IMR-90 (cell line): Measurements from ENCODE around the gene ADGRD1.

Experiments used
- CEBPB ChIP-seq: IDR thresholded peaks from 2 replicates; pipeline ENCODE4 v1.6.1; 2012; ENCODE audit warnings: low read depth, low read length, improper control_type of control experiment
- CHD1 ChIP-seq: IDR thresholded peaks from 2 replicates; pipeline ENCODE4 v1.6.1; 2012; ENCODE audit warnings: low read depth, low read length, improper control_type of control experiment
- MAZ ChIP-seq: IDR thresholded peaks from 2 replicates; pipeline ENCODE4 v1.6.1; 2012; ENCODE audit warnings: low read depth, mild to moderate bottlenecking, low read length, improper control_type of control experiment, moderate library complexity, borderline replicate concordance
- MXI1 ChIP-seq: IDR thresholded peaks from 2 replicates; pipeline ENCODE4 v1.6.1; 2012; ENCODE audit warnings: low read depth, mild to moderate bottlenecking, low read length, moderate library complexity, borderline replicate concordance
- POLR2A ChIP-seq: IDR thresholded peaks from 2 replicates; pipeline ENCODE4 v1.6.1; 2012; ENCODE audit warnings: mild to moderate bottlenecking, low read depth, low read length
- RFX5 ChIP-seq: IDR thresholded peaks from 2 replicates; pipeline ENCODE4 v1.8.0; 2012; ENCODE audit warnings: low read depth, mild to moderate bottlenecking, low read length, moderate library complexity
- TF ChIP-seq, protein P1 (sequence below): conservative IDR thresholded peaks from 2 replicates; pipeline ENCODE4 v1.5.1; 2012; ENCODE audit warnings: mild to moderate bottlenecking, low read depth, low read length, improper control_type of control experiment

GRCh38 chr12:131010396-131011131, 56.9 kb downstream of the ADGRD1 start:
- TF ChIP-seq, protein P1, sequence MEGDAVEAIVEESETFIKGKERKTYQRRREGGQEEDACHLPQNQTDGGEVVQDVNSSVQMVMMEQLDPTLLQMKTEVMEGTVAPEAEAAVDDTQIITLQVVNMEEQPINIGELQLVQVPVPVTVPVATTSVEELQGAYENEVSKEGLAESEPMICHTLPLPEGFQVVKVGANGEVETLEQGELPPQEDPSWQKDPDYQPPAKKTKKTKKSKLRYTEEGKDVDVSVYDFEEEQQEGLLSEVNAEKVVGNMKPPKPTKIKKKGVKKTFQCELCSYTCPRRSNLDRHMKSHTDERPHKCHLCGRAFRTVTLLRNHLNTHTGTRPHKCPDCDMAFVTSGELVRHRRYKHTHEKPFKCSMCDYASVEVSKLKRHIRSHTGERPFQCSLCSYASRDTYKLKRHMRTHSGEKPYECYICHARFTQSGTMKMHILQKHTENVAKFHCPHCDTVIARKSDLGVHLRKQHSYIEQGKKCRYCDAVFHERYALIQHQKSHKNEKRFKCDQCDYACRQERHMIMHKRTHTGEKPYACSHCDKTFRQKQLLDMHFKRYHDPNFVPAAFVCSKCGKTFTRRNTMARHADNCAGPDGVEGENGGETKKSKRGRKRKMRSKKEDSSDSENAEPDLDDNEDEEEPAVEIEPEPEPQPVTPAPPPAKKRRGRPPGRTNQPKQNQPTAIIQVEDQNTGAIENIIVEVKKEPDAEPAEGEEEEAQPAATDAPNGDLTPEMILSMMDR: no peak
- TF ChIP-seq CEBPB (no peak), CHD1 (no peak), POLR2A (no peak), MXI1 (no peak), RFX5 (no peak), MAZ (no peak)
